Erythroblast (primary cell): ENCODE data around the gene TNRC6A.

ENCODE experiments used
- DNase-seq, 2 experiments: peaks; one replicate each; lab custom pipeline; 2025; lab: John Stamatoyannopoulos, UW
- GATA1 ChIP-seq: IDR thresholded peaks from 2 replicates; pipeline ENCODE4 v1.6.1; 2011; ENCODE audit warnings: low read depth, mild to moderate bottlenecking, control low read depth, low read length, moderate library complexity
- POLR2A ChIP-seq: IDR thresholded peaks from 2 replicates; pipeline ENCODE4 v1.6.1; 2011; ENCODE audit warnings: mild to moderate bottlenecking, low read length

The TNRC6A gene

GRCh38 chr16:24700549-24701392 is 28.7 kb upstream of the TNRC6A start:
- no peak for DNase-seq
- no peak for TF ChIP-seq GATA1
- no peak for TF ChIP-seq POLR2A

GRCh38 chr16:24701521-24701951 is 27.9 kb upstream of the TNRC6A start:
- no peak for DNase-seq
- no peak for TF ChIP-seq GATA1
- TF ChIP-seq POLR2A = no peak

DNA sequence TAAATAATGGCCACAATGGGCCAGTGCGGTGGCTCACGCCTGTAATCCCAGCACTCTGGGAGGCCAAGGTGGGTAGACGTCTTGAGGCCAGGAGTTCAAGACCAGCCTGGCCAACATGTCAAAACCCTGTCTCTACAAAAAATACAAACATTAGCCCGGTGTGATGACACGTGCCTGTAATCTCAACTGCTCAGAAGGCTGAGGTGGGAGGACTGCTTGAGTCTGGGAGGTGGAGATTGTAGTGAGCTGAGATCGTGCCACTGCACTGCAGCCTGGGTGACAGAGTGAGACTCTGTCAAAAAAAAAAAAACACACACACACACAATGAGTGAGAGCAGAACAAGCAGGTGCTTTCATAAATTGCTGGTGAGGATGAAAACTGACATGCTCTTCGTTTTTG is 21.7 kb upstream of the TNRC6A start:
- DNase-seq = peak; percentile 58 to 74

DNA sequence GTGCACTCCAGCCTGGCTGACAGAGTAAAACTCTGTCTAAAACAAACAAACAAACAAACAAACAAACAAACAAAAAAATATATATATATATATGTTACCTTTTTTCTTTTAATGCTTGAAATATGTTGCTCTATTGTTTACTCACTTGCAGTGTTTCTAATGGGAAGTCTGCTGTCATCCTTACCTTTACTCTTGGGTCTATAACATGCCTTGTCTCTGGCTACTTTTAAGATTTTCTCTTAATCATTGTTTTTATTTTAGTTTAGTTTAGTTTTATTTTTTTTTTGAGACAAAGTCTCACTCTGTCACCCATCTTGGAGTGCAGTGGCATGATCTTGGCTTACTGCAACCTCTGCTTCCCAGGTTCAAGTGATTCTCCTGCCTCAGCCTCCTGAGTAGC is 16.1 kb upstream of the TNRC6A start:
- TF ChIP-seq GATA1 (no peak), POLR2A (no peak)
- no peak for DNase-seq

GRCh38 chr16:24717411-24717810 is 12.0 kb upstream of the TNRC6A start:
- no peak for TF ChIP-seq GATA1
- TF ChIP-seq POLR2A = no peak
- no peak for DNase-seq

DNA sequence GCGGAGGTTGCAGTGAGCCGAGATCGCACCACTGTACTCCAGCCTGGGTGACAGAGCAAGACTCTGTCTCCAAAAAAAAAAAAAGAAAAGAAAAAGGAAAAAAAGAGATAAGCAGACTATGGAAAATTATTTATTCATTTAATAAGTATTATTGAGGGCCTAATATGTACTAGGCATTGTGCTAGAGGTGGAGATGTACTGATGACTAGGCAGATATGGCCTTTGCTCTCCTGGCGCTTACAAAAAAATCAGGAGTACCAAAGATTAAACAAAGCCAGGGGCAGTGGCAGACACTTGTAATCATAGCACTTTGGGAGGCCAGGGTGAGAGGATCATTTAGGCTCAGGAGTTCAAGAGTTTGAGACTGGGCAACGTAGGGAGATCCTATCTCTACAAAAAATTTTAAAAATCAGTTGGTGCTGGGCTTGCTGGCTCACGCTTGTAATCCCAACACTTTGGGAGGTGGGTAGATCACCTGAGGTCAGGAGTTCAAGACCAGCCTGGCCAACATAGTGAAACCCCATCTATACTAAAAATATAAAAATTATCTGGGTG is 10.4 kb upstream of the TNRC6A start:
- no peak for TF ChIP-seq GATA1
- no peak for TF ChIP-seq POLR2A
- no peak for DNase-seq

- no peak for TF ChIP-seq GATA1
- TF ChIP-seq POLR2A = no peak
- no peak for DNase-seq
These were observed 7.6 kb upstream of the TNRC6A start for GRCh38 chr16:24721830-24722238.

GRCh38 chr16:24723663-24724062 is 5.8 kb upstream of the TNRC6A start:
- no peak for DNase-seq
- TF ChIP-seq POLR2A (no peak), GATA1 (no peak)

GRCh38 chr16:24728011-24728410 is 1.4 kb upstream of the TNRC6A start:
- no peak for DNase-seq
- TF ChIP-seq GATA1 = no peak
- no peak for TF ChIP-seq POLR2A

GRCh38 chr16:24728891-24729242 is 584 bp upstream of the TNRC6A start:
- no peak for TF ChIP-seq GATA1
- TF ChIP-seq POLR2A = no peak
- DNase-seq = peak in 1 of 2 experiments; percentile 30

GRCh38 chr16:24729951-24730815 is 732 bp downstream of the TNRC6A start:
- TF ChIP-seq GATA1 = no peak
- TF ChIP-seq POLR2A = no peak
- DNase-seq = peak; percentile 71 to 74

- DNase-seq = no peak
- TF ChIP-seq POLR2A (no peak), GATA1 (no peak)
These were observed 1.5 kb downstream of the TNRC6A start for GRCh38 chr16:24730914-24731313.

DNA sequence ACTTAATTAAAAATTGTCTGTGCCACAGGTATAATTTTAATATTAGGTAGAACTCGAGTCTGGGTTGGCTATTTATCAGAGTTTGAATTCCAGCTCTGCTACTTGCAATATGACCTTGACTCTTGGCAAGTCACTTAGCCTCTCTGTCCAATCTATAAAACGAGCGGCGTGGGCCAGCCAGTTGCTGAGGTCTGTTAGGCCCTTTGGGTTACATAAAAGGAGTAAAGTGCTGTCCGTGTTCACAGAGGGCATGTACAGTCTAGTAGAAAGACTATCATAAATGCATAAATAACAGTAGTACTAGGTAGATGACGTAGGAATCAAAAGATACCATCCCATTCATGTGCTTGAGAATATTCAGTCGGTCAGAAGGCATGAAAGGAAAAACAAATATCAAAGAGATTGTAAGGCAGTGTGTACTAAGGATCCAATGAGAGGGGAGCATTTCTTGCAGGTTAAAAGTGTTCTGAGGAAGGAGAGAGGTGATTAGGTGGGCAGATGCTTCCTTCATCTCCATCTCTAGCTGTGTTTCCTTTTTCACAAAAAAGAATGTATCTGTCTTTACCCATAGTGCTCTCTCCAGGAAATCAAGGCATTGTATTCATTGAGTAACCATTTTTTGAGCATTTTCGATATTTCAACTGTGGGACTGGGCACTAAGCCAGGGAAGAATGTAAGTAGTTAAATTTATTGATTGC is 2.4 kb downstream of the TNRC6A start:
- no peak for DNase-seq
- TF ChIP-seq POLR2A = no peak
- TF ChIP-seq GATA1 = no peak

- DNase-seq = no peak
- no peak for TF ChIP-seq GATA1
- TF ChIP-seq POLR2A = no peak
These were observed 4.9 kb downstream of the TNRC6A start for GRCh38 chr16:24734382-24734781.
